Pancreas (tissue), 10 donors: ENCODE data around the gene TSC22D3. TPM values are rescaled to one million over a fixed set of nuclear protein-coding genes. Genes with fewer than 3 reads are reported as not detected.

ENCODE experiments used
- ATAC-seq, 4 donors: fragments of 200-7000 bp; cut with Tn5 transposase; one replicate each; pipeline versions ENCODE4 v1.8.0 to v1.9.1; 2020; ENCODE audit warnings: mild to moderate bottlenecking in 4 of 4, moderate library complexity in 4 of 4
- DNase-seq, 6 donors: peaks; one replicate each; pipeline ENCODE4 v3.0.0-alpha.2; 2020
- FAIRE-seq: peaks from 2 replicates; lab custom pipeline; 2012; peaks lifted over from hg19 to GRCh38; lab: Jason Lieb, UNC
- H3K27ac ChIP-seq, 4 donors: fragments of 200-600 bp; sonication (generic); 1 replicate in 3 of 4; 2 replicates in 1 of 4; pipeline versions ENCODE4 v1.5.0 to v1.8.0; 2020
- H3K27me3 ChIP-seq, 4 donors: fragments of 200-600 bp; one replicate each; pipeline ENCODE4 v1.8.0; 2021
- H3K36me3 ChIP-seq, 3 donors: fragments of 200-600 bp; sonication (generic) in 1 of 3; one replicate each; pipeline versions ENCODE4 v1.5.0 to v1.8.0; 2020 to 2021
- H3K4me1 ChIP-seq, 3 donors: fragments of 200-600 bp; one replicate each; pipeline ENCODE4 v1.8.0; 2021
- H3K4me3 ChIP-seq, 4 donors: fragments of 200-600 bp; sonication (generic) in 2 of 4; one replicate each; pipeline versions ENCODE4 v1.5.0 to v1.8.0; 2020 to 2021
- H3K9me3 ChIP-seq, 4 donors: fragments of 200-600 bp; one replicate each; pipeline ENCODE4 v1.8.0; 2021
- WGBS, 2 donors: extraction: QIAGEN DNeasy Blood & Tissue Kit; methylation state at CpG; one replicate each; pipeline ENCODE4 v1.1.7; 2013; 5-methylcytosine and 5-hydroxymethylcytosine counted together
- intact Hi-C, 3 donors: fragments of 100-400 bp; cut with DNase I; formaldehyde crosslinking; loops; one replicate each; pipeline versions ENCODE4 v1.11.1 to v1.14.2; 2022
- polyA plus RNA-seq, 2 donors: library from polyadenylated mRNA; stranded (reverse); fragments of 200-250 nt; gene quantifications; one replicate each; pipeline ENCODE4 v1.2.3, GENCODE V29; 2013
- total RNA-seq, 6 donors: library from RNA; stranded (reverse); fragmentation: NEBNext Ultra II Directional in 4 of 6; extraction: Animal tissue kit (Norgen Biotek cat#: 25700) in 4 of 6; gene quantifications; one replicate each; pipeline versions ENCODE4 v1.2.1 to v1.2.4, GENCODE V29; 2021 to 2023
- TF ChIP-seq, protein P1 (sequence below), 4 donors: fragments of 200-600 bp; sonication (generic) in 3 of 4; IDR thresholded peaks; one replicate each; pipeline versions ENCODE4 v1.5.0 to v1.8.0; 2021; ENCODE audit warnings: antibody characterized with exemption in 4 of 4
- donor health status: healthy with polysubstance abuse.
- donor health status: DM: no; HTN: no; CAD: no; lungs with moderate emphysema.
- donor health status: DM: no; HTN: no; CAD: no.
- donor health status: control.
- donor health status: control.
- donor health status: Bipolar disorder and iron deficiency.
- donor health status: DM: yes; HTN: yes; CAD: no.
- donor health status: DM: no; HTN: no; CAD: no.
- donor health status: DM: no; HTN: no; CAD: no.
- donor health status: DM: yes; HTN: yes; CAD: no.

TSC22D3 gene
- total and polyA plus RNA-seq, 8 donors = 12.8 to 86.6 (median 47.3) TPM

DNA sequence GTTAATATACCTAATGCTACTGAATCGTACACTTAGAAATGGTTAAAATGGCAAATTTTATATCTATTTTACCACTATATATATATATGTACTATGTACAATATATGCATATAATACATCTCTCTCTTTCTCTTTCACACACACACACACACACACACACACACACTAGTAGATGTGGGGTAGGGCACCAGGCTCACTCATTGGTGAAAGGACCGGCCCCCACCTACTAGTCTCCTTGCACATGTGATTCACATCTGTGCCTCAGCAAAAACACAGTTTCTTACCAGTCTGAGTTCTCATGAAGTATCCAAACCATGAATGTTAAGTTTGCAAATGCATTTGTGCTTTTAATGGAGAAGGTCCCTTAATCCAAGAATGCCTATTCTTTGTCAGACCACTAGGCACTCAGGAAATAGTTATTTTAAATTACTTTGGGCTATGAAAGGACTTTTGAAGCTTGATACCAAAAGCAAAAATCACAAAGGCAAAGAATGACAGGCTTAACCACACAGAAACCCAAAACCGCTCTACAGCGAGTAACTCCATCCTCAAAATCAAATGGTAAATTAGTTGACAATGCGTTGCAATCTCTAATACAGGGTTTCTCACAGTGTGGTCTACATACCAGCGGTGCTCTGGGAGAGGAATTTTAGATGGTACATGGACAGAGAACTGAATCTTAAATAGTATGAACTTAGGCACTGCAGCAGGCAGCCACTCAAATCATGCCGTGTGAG is 5.8 kb downstream of the TSC22D3 start:
- peaks cover 0 to 4% (median 0%) of the 10 kb centered on the region in 3 donors for H3K4me1 ChIP-seq
- no peak for DNase-seq
- no peaks in the 10 kb centered on the region for H3K36me3 ChIP-seq
- TF ChIP-seq, protein P1, sequence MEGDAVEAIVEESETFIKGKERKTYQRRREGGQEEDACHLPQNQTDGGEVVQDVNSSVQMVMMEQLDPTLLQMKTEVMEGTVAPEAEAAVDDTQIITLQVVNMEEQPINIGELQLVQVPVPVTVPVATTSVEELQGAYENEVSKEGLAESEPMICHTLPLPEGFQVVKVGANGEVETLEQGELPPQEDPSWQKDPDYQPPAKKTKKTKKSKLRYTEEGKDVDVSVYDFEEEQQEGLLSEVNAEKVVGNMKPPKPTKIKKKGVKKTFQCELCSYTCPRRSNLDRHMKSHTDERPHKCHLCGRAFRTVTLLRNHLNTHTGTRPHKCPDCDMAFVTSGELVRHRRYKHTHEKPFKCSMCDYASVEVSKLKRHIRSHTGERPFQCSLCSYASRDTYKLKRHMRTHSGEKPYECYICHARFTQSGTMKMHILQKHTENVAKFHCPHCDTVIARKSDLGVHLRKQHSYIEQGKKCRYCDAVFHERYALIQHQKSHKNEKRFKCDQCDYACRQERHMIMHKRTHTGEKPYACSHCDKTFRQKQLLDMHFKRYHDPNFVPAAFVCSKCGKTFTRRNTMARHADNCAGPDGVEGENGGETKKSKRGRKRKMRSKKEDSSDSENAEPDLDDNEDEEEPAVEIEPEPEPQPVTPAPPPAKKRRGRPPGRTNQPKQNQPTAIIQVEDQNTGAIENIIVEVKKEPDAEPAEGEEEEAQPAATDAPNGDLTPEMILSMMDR (IDR thresholded peaks at IDR 0.05) = no peak
- intact Hi-C loops = loop anchor here in 1 of 3 donors (10.0 kb wide), 1 partner anchor 95 kb away; no protein-coding TSS in a partner anchor
- H3K27me3 ChIP-seq = no peaks in the 10 kb centered on the region
- H3K9me3 ChIP-seq = no peaks in the 10 kb centered on the region
- FAIRE-seq = no peak
- no peak overlapping the region for H3K27ac ChIP-seq
- H3K4me3 ChIP-seq = no peak overlapping the region
- no peak for ATAC-seq
- WGBS, 2 donors = 79 to 97% methylated on average over 7 of the region's 7 CpGs

DNA sequence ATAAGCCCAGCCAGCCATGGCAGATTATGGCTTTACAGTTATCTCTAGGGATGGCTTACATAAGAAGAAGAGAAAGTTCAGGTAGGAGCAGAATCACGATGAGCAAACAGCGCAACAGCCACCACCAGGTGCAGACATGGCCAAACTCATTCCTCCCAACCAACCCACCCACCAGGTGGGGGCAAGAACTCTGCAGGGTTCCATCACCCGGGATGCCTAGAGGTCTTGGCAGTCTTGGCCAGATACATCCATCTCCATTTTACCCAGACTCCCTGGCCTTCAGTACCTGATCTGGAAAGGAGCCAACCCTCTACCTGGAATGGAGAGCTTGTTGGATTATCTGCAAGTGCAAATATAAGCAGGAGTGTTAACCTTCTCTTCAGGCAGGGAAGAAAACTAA is 7.5 kb downstream of the TSC22D3 start:
- TF ChIP-seq, protein P1 (IDR thresholded peaks at IDR 0.05) = no peak
- H3K36me3 ChIP-seq = no peaks in the 10 kb centered on the region
- H3K9me3 ChIP-seq = no peaks in the 10 kb centered on the region
- 63 to 69% methylated on average over 3 of the region's 3 CpGs for WGBS, 2 donors
- DNase-seq = no peak
- no peak overlapping the region for H3K4me3 ChIP-seq
- no peak for FAIRE-seq
- H3K27ac ChIP-seq = no peak overlapping the region
- intact Hi-C loops = no loop called here
- peaks cover 0 to 4% (median 0%) of the 10 kb centered on the region in 3 donors for H3K4me1 ChIP-seq
- no peaks in the 10 kb centered on the region for H3K27me3 ChIP-seq
- ATAC-seq = peak in 2 of 4 donors; percentile 15 to 44

DNA sequence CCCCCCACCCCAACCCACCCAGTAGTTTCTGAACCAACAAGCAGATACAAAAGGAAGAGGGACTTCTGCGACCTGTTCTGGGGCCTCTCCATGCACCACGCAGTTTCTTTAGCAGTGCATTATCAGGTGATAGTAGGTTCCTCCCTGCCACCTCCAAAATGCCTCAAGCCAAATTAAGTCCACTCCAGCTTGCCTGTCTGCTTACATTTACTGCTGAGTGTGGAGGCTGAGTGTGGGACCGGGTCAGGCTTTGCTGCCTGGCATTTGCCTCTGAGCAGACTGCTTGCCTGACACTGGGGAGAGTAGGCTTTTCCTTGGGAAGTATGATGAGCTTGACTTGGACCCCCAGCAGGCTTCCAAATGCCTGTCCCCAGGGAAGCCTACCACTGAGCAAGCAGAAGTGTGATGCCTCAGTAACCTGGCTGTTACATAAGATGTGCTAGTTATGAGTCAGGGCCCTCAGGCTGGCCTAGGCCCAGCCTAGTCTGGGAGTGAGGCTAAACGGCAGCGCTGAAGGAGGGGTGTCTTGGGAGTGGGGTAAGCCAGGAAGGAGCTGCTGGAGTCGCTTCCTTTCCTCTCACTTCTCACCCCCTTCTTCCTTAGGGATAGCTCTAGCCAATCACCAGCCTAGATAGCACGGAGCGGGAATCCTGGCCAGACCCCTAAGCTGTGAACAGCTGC is 9.0 kb downstream of the TSC22D3 start:
- no peak overlapping the region for H3K4me3 ChIP-seq
- FAIRE-seq = no peak
- peak in 1 of 6 donors; percentile 7 for DNase-seq
- peaks cover 0 to 4% (median 0%) of the 10 kb centered on the region in 3 donors for H3K4me1 ChIP-seq
- intact Hi-C loops = no loop called here
- no peaks in the 10 kb centered on the region for H3K36me3 ChIP-seq
- TF ChIP-seq, protein P1 (IDR thresholded peaks at IDR 0.05) = no peak
- H3K27ac ChIP-seq = no peak overlapping the region
- no peaks in the 10 kb centered on the region for H3K9me3 ChIP-seq
- H3K27me3 ChIP-seq = no peaks in the 10 kb centered on the region
- ATAC-seq = peak; percentile 42 to 82 (median 65)
- WGBS, 2 donors = 81 to 86% methylated on average over 8 of the region's 8 CpGs

DNA sequence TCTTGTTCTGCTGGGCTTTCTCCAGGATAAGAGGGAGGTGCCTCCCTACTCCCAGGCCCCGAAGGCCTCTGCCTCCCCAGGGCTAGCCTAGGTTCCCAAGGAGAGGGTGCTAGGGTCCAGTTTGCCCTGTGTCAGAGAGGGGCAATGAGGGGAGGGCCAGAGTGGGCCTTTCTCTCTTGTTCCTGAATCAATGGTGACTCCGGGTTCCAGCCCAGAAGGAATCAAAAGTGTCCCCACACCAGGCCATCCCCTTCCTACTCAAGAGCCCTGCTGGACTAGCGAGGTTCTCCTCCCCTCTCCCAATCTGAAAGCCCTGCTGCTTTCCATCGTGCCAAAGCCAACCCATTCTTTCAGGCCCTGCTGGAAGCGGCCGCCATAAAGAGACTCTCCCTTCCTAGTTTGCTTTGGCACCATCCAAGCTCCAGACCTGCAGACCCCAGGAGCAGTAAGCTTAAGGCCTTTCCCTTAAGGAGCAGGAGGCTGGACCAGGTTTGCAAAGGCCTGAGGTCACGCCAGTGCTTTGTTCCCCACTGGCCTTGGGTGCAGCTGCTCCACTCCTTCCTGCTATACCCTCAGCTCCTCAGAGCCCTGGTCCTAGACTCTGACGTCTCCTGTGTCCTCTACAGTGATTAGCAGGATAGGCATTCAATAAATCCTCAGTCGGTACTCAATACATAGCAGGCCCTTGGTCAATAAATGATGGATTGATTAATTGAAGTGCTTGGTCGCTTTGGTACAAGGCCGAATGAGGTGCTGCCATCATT is 10.6 kb downstream of the TSC22D3 start:
- ATAC-seq (peak; percentile 19 to 72 (median 47)), DNase-seq (no peak), FAIRE-seq (no peak)
- Histone ChIP-seq H3K36me3 (no peaks in the 10 kb centered on the region), H3K4me3 (no peak overlapping the region), H3K27ac (no peak overlapping the region), H3K27me3 (no peaks in the 10 kb centered on the region), H3K9me3 (no peaks in the 10 kb centered on the region), H3K4me1 (peaks cover 0 to 4% (median 0%) of the 10 kb centered on the region in 3 donors)
- TF ChIP-seq, protein P1 (IDR thresholded peaks at IDR 0.05) = no peak
- 68 to 74% methylated on average over 10 to 11 of the region's 11 CpGs for WGBS, 2 donors
- intact Hi-C loops = no loop called here
